Activated T-helper 2 cell treated with anti-CD3 and anti-CD28 coated beads, Interferon-gamma antibody, Interleukin-2, Interleukin-4, amounts not matched to agents 10 μg/mL and 5 μg/mL and 100 μg/mL, durations not matched to agents 14 hours and 24 hours and 36 hours (primary cell): ENCODE measurements around the gene CEMP1. TPM values are rescaled to one million over a fixed set of nuclear protein-coding genes. Genes with fewer than 3 reads are reported as not detected.
"Not testable (repeated sequence)": the region's sequence is repeated elsewhere in the genome, so short reads cannot be mapped to it uniquely, and the experiment has no call there.

ENCODE experiments used
- DNase-seq: peaks from one replicate; pipeline ENCODE4 v3.0.0; 2021; ENCODE audit warnings: low spot score
- H3K27ac Mint-ChIP-seq: one replicate; pipeline ENCODE4 v1.8.0; 2021; ENCODE audit warnings: mixed read lengths
- H3K27me3 Mint-ChIP-seq: one replicate; pipeline ENCODE4 v1.8.0; 2021; ENCODE audit warnings: low read depth, mixed read lengths
- H3K36me3 Mint-ChIP-seq: one replicate; pipeline ENCODE4 v1.8.0; 2021; ENCODE audit warnings: low read depth, mixed read lengths
- H3K4me1 Mint-ChIP-seq: one replicate; pipeline ENCODE4 v1.8.0; 2021; ENCODE audit warnings: low read depth, mixed read lengths
- H3K4me3 Mint-ChIP-seq: one replicate; pipeline ENCODE4 v1.8.0; 2021; ENCODE audit warnings: low read depth, mild to moderate bottlenecking, moderate library complexity, mixed read lengths
- H3K9me3 Mint-ChIP-seq: one replicate; pipeline ENCODE4 v1.8.0; 2021; ENCODE audit warnings: mixed read lengths
- intact Hi-C: fragments of 100-400 bp; cut with micrococcal nuclease; formaldehyde crosslinking; loops from one replicate; pipeline ENCODE4 v1.15.1; 2023
- total RNA-seq: library from RNA; stranded (reverse); gene quantifications from 2 replicates; pipeline ENCODE4 v1.2.3, GENCODE V29; 2022

Gene CEMP1
- total RNA-seq, 1 donor from 2014 or later = not detected

DNA sequence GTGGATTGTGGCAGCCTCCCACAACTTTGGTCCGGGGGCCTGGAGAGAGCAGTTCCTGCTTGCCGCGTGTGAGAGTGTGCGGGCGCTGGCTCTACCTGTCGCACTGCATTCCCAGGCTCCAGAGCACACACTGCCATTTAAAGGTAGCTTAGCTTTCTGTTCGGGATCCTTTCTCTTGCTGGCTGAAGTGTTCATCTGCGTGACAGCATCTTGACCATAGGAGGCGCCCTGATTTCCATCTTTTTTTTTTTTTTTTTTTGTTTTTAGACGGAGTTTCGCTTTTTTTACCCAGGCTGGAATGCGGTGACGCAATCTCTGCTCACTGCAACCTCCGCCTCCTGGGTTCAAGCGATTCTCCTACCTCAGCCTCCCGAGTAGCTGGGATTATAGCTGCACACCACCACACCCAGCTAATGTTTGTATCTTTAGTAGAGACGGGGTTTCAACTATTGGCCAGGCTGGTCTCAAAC lies 20.2 kb upstream of the CEMP1 start:
- H3K9me3 Mint-ChIP-seq, H3K27me3 Mint-ChIP-seq, H3K4me3 Mint-ChIP-seq, H3K27ac Mint-ChIP-seq, H3K36me3 Mint-ChIP-seq, intact Hi-C loops, H3K4me1 Mint-ChIP-seq, DNase-seq: not testable (repeated sequence)

- H3K36me3 Mint-ChIP-seq, DNase-seq, H3K4me1 Mint-ChIP-seq, H3K9me3 Mint-ChIP-seq, H3K27me3 Mint-ChIP-seq, H3K27ac Mint-ChIP-seq, intact Hi-C loops, H3K4me3 Mint-ChIP-seq: not testable (repeated sequence)
These were observed 19.2 kb upstream of the CEMP1 start for GRCh38 chr16:2550283-2550878.

- H3K27ac Mint-ChIP-seq, H3K9me3 Mint-ChIP-seq, intact Hi-C loops, H3K4me3 Mint-ChIP-seq, H3K27me3 Mint-ChIP-seq, DNase-seq: not testable (repeated sequence)
- peaks cover 21% of the 10 kb centered on the region for H3K4me1 Mint-ChIP-seq
- H3K36me3 Mint-ChIP-seq = peaks cover 22% of the 10 kb centered on the region
These were observed 12.6 kb upstream of the CEMP1 start for GRCh38 chr16:2543771-2544170.

GRCh38 chr16:2541409-2541808 lies 10.2 kb upstream of the CEMP1 start:
- Mint-ChIP-seq H3K27ac (peak overlapping the region; percentile 23), H3K4me1 (peaks cover 28% of the 10 kb centered on the region)
- not testable (repeated sequence) for DNase-seq

GRCh38 chr16:2540912-2541311 lies 9.7 kb upstream of the CEMP1 start:
- Mint-ChIP-seq H3K36me3 (peaks cover 24% of the 10 kb centered on the region), H3K4me3 (peak overlapping the region; percentile 7), H3K4me1 (peaks cover 29% of the 10 kb centered on the region), H3K27ac (peak overlapping the region; percentile 23)
- H3K27me3 Mint-ChIP-seq, H3K9me3 Mint-ChIP-seq, DNase-seq, intact Hi-C loops: not testable (repeated sequence)

More at GRCh38 chr16:2541409-2541808, 10.2 kb upstream of the CEMP1 start:
- H3K4me3 Mint-ChIP-seq, H3K27me3 Mint-ChIP-seq, intact Hi-C loops, H3K9me3 Mint-ChIP-seq: not testable (repeated sequence)
- H3K36me3 Mint-ChIP-seq = peaks cover 24% of the 10 kb centered on the region

GRCh38 chr16:2539845-2540458 lies 8.7 kb upstream of the CEMP1 start:
- H3K27ac Mint-ChIP-seq, H3K9me3 Mint-ChIP-seq, H3K27me3 Mint-ChIP-seq, intact Hi-C loops, DNase-seq: not testable (repeated sequence)
- H3K4me1 Mint-ChIP-seq = peaks cover 29% of the 10 kb centered on the region
- H3K36me3 Mint-ChIP-seq = peaks cover 24% of the 10 kb centered on the region
- peak overlapping the region; percentile 85 for H3K4me3 Mint-ChIP-seq

DNA sequence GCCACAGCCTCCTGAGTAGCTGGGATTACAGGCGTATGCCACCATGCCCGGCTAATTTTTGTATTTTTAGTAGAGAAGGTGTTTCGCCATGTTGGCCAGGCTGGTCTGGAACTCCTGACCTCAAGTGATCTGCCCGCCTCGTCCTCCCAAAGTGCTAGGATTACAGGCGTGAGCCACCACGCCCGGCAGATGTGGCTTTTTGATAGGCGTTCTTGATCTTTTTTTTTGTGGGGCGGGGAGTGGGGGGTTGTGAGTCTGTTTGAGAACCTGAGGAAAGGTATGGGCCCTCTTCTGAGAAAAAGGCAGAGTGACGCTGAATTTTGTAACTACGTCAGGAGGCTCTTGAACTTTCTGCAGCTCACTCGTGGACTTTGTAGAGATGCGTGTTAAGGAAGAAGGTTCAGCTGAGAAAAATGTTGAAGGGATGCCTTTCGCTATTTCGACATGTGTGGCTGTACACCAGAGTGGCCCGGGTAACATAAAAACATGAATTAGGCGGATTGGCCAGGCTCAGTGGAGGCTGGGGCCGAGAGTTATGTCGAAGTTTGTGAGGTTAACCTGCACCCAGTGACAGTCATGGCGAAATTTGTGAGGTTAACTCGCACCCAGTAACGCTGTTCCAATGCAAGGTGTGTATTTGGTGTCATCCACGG lies 8.1 kb upstream of the CEMP1 start:
- H3K27ac Mint-ChIP-seq, DNase-seq, H3K27me3 Mint-ChIP-seq, intact Hi-C loops, H3K9me3 Mint-ChIP-seq: not testable (repeated sequence)
- peaks cover 24% of the 10 kb centered on the region for H3K36me3 Mint-ChIP-seq
- peak overlapping the region; percentile 85 for H3K4me3 Mint-ChIP-seq
- H3K4me1 Mint-ChIP-seq = peaks cover 29% of the 10 kb centered on the region

GRCh38 chr16:2537451-2538379 lies 6.5 kb upstream of the CEMP1 start, which contains the start of gene PDPK1:
Gene PDPK1, plus strand, starts transcription at chr16:2538021. Its CDS starts 92 bp downstream, at chr16:2538113.
- Mint-ChIP-seq H3K4me1 (peaks cover 32% of the 10 kb centered on the region), H3K4me3 (peak within 1 kb of the TSS; percentile 85), H3K9me3 (no peaks in the 10 kb centered on the region), H3K27me3 (no peaks in the 10 kb centered on the region), H3K36me3 (peaks cover 21% of the 10 kb centered on the region), H3K27ac (peak within 1 kb of the TSS; percentile 72)
- intact Hi-C loops = no loop called here
- peak; percentile 94 for DNase-seq

- Mint-ChIP-seq H3K4me1 (peaks cover 32% of the 10 kb centered on the region), H3K9me3 (no peaks in the 10 kb centered on the region), H3K4me3 (no peak overlapping the region), H3K27ac (no peak overlapping the region), H3K36me3 (peaks cover 16% of the 10 kb centered on the region), H3K27me3 (no peaks in the 10 kb centered on the region)
- DNase-seq = no peak
- intact Hi-C loops = no loop called here
These were observed 4.4 kb upstream of the CEMP1 start for GRCh38 chr16:2535625-2536013.

DNA sequence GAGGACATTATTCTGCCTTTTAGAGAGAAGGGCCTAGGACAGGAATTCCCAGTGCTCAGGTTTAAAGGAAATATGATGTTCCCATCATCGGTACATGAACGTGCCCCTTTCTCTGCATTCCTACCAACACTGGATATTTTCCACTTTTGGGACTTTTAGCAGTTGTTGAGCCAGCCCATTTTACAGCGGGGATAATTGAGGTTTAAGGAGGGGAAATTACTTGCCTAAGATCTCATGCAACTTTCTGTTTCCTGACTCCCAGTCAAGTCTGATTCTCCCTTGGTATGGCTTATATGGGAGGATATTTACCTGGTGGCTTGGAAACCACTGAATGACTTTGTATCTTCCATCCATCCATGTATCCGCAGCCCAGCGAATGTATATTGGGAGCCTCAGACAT lies 3.1 kb upstream of the CEMP1 start:
- H3K4me3 Mint-ChIP-seq, H3K36me3 Mint-ChIP-seq, H3K27me3 Mint-ChIP-seq, DNase-seq, H3K9me3 Mint-ChIP-seq, intact Hi-C loops: not testable (repeated sequence)
- H3K4me1 Mint-ChIP-seq = peaks cover 22% of the 10 kb centered on the region
- H3K27ac Mint-ChIP-seq = peak overlapping the region; percentile 66

DNA sequence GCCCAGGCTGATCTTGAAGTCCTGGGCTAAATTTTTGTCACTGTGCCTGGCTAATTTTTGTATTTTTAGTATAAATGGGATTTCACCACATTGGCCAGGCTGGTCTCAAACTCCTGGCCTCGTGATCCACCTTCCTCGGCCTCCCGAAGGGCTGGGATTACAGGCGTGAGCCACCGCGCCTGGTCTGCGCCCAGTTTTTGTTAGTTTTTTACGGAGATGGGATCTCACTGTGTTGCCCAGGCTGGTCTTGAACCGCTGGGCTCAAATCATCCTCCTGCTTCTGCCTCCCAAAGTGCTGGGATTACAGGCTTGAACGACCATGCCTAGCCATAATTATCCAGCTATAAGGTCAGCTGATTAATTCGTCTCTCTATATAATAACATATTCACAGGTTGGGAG lies 2.7 kb upstream of the CEMP1 start:
- Mint-ChIP-seq H3K27ac (peak overlapping the region; percentile 66), H3K27me3 (no peaks in the 10 kb centered on the region), H3K9me3 (no peaks in the 10 kb centered on the region), H3K4me3 (peak overlapping the region; percentile 53), H3K4me1 (peaks cover 20% of the 10 kb centered on the region), H3K36me3 (peaks cover 8% of the 10 kb centered on the region)
- intact Hi-C loops = loop anchor here (2.0 kb wide), 1 partner anchor 21 kb away; the partner anchor contains the start of gene ATP6V0C
- no peak for DNase-seq

- Mint-ChIP-seq H3K27ac (peak overlapping the region; percentile 100), H3K4me3 (peak overlapping the region; percentile 98), H3K4me1 (peaks cover 18% of the 10 kb centered on the region)
- not testable (repeated sequence) for H3K36me3 Mint-ChIP-seq, H3K27me3 Mint-ChIP-seq, H3K9me3 Mint-ChIP-seq, DNase-seq
- intact Hi-C loops = loop anchor here (2.0 kb wide), 1 partner anchor 20 kb away; the partner anchor contains the start of gene ATP6V0C
These were observed 2.0 kb upstream of the CEMP1 start for GRCh38 chr16:2533142-2533755.
